HG03354 (cell line): Measurements from ENCODE around the gene ITGBL1.

Experiments
- ATAC-seq: cut with Tn5 transposase; IDR thresholded peaks from one replicate; pipeline ENCODE4 v1.9.1; 2021; ENCODE audit warnings: mild to moderate bottlenecking; ENCODE audit not compliant: unreplicated experiment, poor library complexity, severe bottlenecking

ITGBL1 gene

GRCh38 chr13:101717353-101717752 lies 264.9 kb downstream of the ITGBL1 start:
- ATAC-seq, result no peak

- no peak for ATAC-seq
These were observed 266.0 kb downstream of the ITGBL1 start for GRCh38 chr13:101718496-101718895.

- no peak for ATAC-seq
These were observed 274.2 kb downstream of the ITGBL1 start for GRCh38 chr13:101726681-101727080.

- ATAC-seq, result peak; percentile 54
These were observed 274.6 kb downstream of the ITGBL1 start for GRCh38 chr13:101727118-101727517.

- no peak for ATAC-seq
These were observed 275.5 kb downstream of the ITGBL1 start for GRCh38 chr13:101728021-101728420.

- ATAC-seq, result no peak
These were observed 276.1 kb downstream of the ITGBL1 start for GRCh38 chr13:101728615-101729014.

- ATAC-seq, result no peak
These were observed 278.0 kb downstream of the ITGBL1 start for GRCh38 chr13:101730420-101731000.

GRCh38 chr13:101736566-101736965 lies 284.1 kb downstream of the ITGBL1 start:
- ATAC-seq, result no peak

GRCh38 chr13:101738336-101738735 lies 285.9 kb downstream of the ITGBL1 start:
- ATAC-seq, result no peak

- peak; percentile 98 for ATAC-seq
These were observed 287.1 kb downstream of the ITGBL1 start for GRCh38 chr13:101739382-101740178.

- no peak for ATAC-seq
These were observed 294.0 kb downstream of the ITGBL1 start for GRCh38 chr13:101746513-101746912.

- peak; percentile 56 for ATAC-seq
These were observed 294.6 kb downstream of the ITGBL1 start for GRCh38 chr13:101747039-101747438.

- no peak for ATAC-seq
These were observed 297.1 kb downstream of the ITGBL1 start for GRCh38 chr13:101749584-101749983.

GRCh38 chr13:101751488-101751887 lies 299.0 kb downstream of the ITGBL1 start:
- peak; percentile 69 for ATAC-seq

GRCh38 chr13:101752432-101752831 lies 300.0 kb downstream of the ITGBL1 start:
- no peak for ATAC-seq

GRCh38 chr13:101755228-101755887 lies 302.9 kb downstream of the ITGBL1 start:
- ATAC-seq, result no peak

GRCh38 chr13:101757446-101758039 lies 305.1 kb downstream of the ITGBL1 start:
- peak; percentile 99 for ATAC-seq

GRCh38 chr13:101763191-101763590 lies 310.7 kb downstream of the ITGBL1 start:
- ATAC-seq, result no peak
